K562 (cell line): Measurements from ENCODE around the gene ZNF48. TPM values are rescaled to one million over a fixed set of nuclear protein-coding genes. Genes with fewer than 3 reads are reported as not detected.

ENCODE experiments used
- ARID3A ChIP-seq: IDR thresholded peaks from 2 replicates; pipeline ENCODE4 v1.6.1; 2012; ENCODE audit warnings: low read depth, low read length, improper control_type of control experiment, borderline replicate concordance
- CUX1 ChIP-seq: fragments of 200-800 bp; sonication (Bioruptor generic); IDR thresholded peaks from 2 replicates; pipeline ENCODE4 v1.6.1; 2016; ENCODE audit warnings: missing genetic modification characterization, missing compliant biosample characterization
- ELF4 ChIP-seq: fragments of 450-650 bp; formaldehyde crosslinking; IDR thresholded peaks from 2 replicates; pipeline ENCODE4 v1.4.0; 2022; ENCODE audit warnings: missing genetic modification characterization
- FOXA3 ChIP-seq, 2 experiments: fragments of 450-650 bp in 1 of 2; sonication (generic) in 1 of 2; formaldehyde crosslinking; IDR thresholded peaks in 1 of 2; conservative IDR thresholded peaks in 1 of 2; 2 replicates each; pipeline versions ENCODE4 v1.4.0 to v1.8.0; 2020 to 2022; ENCODE audit warnings: mild to moderate bottlenecking in 2 of 2, missing genetic modification reagents in 1 of 2
- GATA2 ChIP-seq: sonication (generic); formaldehyde crosslinking; IDR thresholded peaks from 2 replicates; pipeline ENCODE4 v1.4.0; 2020; ENCODE audit warnings: mild to moderate bottlenecking, missing genetic modification reagents
- HDAC2 ChIP-seq: fragments of 450-650 bp; IDR thresholded peaks from 2 replicates; pipeline ENCODE4 v1.6.1; 2016; ENCODE audit warnings: mild to moderate bottlenecking
- MIER1 ChIP-seq: fragments of 450-650 bp; IDR thresholded peaks from 2 replicates; pipeline ENCODE4 v1.6.1; 2016; ENCODE audit warnings: antibody characterized with exemption, mild to moderate bottlenecking, low read depth
- RERE ChIP-seq: sonication (generic); formaldehyde crosslinking; IDR thresholded peaks from 2 replicates; pipeline ENCODE4 v1.8.0; 2023; ENCODE audit warnings: missing genetic modification reagents, mild to moderate bottlenecking, borderline replicate concordance
- TOE1 ChIP-seq, 2 experiments: fragments of 450-650 bp in 1 of 2; sonication (generic) in 1 of 2; formaldehyde crosslinking in 1 of 2; IDR thresholded peaks; 2 replicates each; pipeline versions ENCODE4 v1.7.1 to v1.8.0; 2016 to 2022; ENCODE audit warnings: borderline replicate concordance in 2 of 2, mild to moderate bottlenecking in 2 of 2, antibody characterized with exemption in 1 of 2, inconsistent platforms in 1 of 2, low read depth in 1 of 2, missing genetic modification reagents in 1 of 2, moderate library complexity in 1 of 2
- U2AF2 ChIP-seq: fragments of 200-400 bp; formaldehyde crosslinking; optimal IDR thresholded peaks from 2 replicates; pipeline ENCODE3; 2017; ENCODE audit warnings: low read depth, mild to moderate bottlenecking, low read length
- ZFX ChIP-seq: sonication (generic); formaldehyde crosslinking; IDR thresholded peaks from 2 replicates; pipeline ENCODE4 v1.8.0; 2022; ENCODE audit warnings: mild to moderate bottlenecking, missing genetic modification reagents, moderate library complexity
- ZNF140 ChIP-seq: fragments of 250-450 bp; sonication (Bioruptor Pico); IDR thresholded peaks from 2 replicates; pipeline ENCODE4 v1.8.0; 2021; ENCODE audit warnings: moderate library complexity, mild to moderate bottlenecking, inconsistent platforms
- ZNF316 ChIP-seq: fragments of 450-650 bp; IDR thresholded peaks from 2 replicates; pipeline ENCODE4 v1.6.1; 2016
- polyA plus RNA-seq, 8 experiments: library from polyadenylated mRNA; depleted of rRNA in 4 of 8; stranded (reverse) in 5 of 8; unstranded in 3 of 8; fragments of >200 nt; fragmentation: Nextera tagmentation in 2 of 8; fragmentation: Illumina TruSeq in 1 of 8; extraction: Ambion mirVana in 2 of 8; extraction: Trizol in 1 of 8; gene quantifications; 2 replicates each; pipeline versions ENCODE4 v1.2.1 to v1.2.3, GENCODE V29; 2011 to 2014; ENCODE audit warnings: inconsistent platforms in 1 of 8, missing spikeins in 1 of 8
- total RNA-seq, 7 experiments: library from RNA; depleted of rRNA in 6 of 7; stranded (reverse); fragments of >200 nt in 6 of 7; fragmentation: Illumina TruSeq in 2 of 7; extraction: Trizol in 2 of 7; gene quantifications; 2 replicates each; pipeline versions ENCODE4 v1.2.1 to v1.2.3, GENCODE V29; 2011 to 2021; ENCODE audit warnings: low replicate concordance in 1 of 7

ZNF48 gene
- total and polyA plus RNA-seq, 9 of the 15 experiments (the other 6 are each of a cell fraction or from before 2014, with no cell fraction given) = 0.38 to 11.6 (median 4.7) TPM

GRCh38 chr16:30407102-30407803, 12.0 kb downstream of the ZNF48 start, which contains the start of gene ZNF771 (continued):
- TF ChIP-seq RERE (CRISPR knock-in tag) (no peak), FOXA3 (CRISPR knock-in tag; conservative IDR thresholded peaks at IDR 0.05 in 1 of 2, IDR thresholded peaks at IDR 0.05 in 1 of 2) (no peak), ZNF316 (peak; percentile 59; the same call in 1 of the 2 replicates), CUX1 (CRISPR knock-in tag) (no peak), GATA2 (peak; percentile 87), HDAC2 (peak; percentile 96), ARID3A (no peak), MIER1 (no peak), ZFX (CRISPR knock-in tag) (peak; percentile 97), TOE1 (IDR thresholded peaks at IDR 0.05; ENCODE audit: borderline replicate concordance) (peak; percentile 37; the same call in 1 of the 2 replicates), TOE1 (CRISPR knock-in tag; IDR thresholded peaks at IDR 0.05; ENCODE audit: borderline replicate concordance, low read depth) (no peak), U2AF2 (no peak), ZNF140 (CRISPR knock-in tag) (no peak), ELF4 (CRISPR knock-in tag) (no peak)
